Activated naive CD8-positive, alpha-beta T cell treated with anti-CD3 and anti-CD28 coated beads, Interleukin-2, amount 50 U/mL, for 24 hours (primary cell): Measurements from ENCODE around the gene ACP3.
"Not testable (repeated sequence)": the region's sequence is repeated elsewhere in the genome, so short reads cannot be mapped to it uniquely, and the experiment has no call there.

ENCODE experiments used
- ATAC-seq: fragments of 150-1000 bp; cut with Tn5 transposase; one replicate; pipeline ENCODE4 v1.10.0; 2021
- DNase-seq: peaks from one replicate; pipeline ENCODE4 v3.0.0; 2021
- H3K27ac Mint-ChIP-seq: one replicate; pipeline ENCODE4 v1.8.0; 2021; ENCODE audit warnings: mild to moderate bottlenecking, mixed read lengths
- H3K27me3 Mint-ChIP-seq: one replicate; pipeline ENCODE4 v1.8.0; 2021; ENCODE audit warnings: mixed read lengths
- H3K36me3 Mint-ChIP-seq: one replicate; pipeline ENCODE4 v1.8.0; 2021; ENCODE audit warnings: low read depth, mixed read lengths
- H3K4me1 Mint-ChIP-seq: one replicate; pipeline ENCODE4 v1.8.0; 2021; ENCODE audit warnings: mixed read lengths
- H3K4me3 Mint-ChIP-seq: one replicate; pipeline ENCODE4 v1.8.0; 2021; ENCODE audit warnings: mild to moderate bottlenecking, moderate library complexity, mixed read lengths
- H3K9me3 Mint-ChIP-seq: one replicate; pipeline ENCODE4 v1.8.0; 2021; ENCODE audit warnings: mixed read lengths

Gene ACP3

DNA sequence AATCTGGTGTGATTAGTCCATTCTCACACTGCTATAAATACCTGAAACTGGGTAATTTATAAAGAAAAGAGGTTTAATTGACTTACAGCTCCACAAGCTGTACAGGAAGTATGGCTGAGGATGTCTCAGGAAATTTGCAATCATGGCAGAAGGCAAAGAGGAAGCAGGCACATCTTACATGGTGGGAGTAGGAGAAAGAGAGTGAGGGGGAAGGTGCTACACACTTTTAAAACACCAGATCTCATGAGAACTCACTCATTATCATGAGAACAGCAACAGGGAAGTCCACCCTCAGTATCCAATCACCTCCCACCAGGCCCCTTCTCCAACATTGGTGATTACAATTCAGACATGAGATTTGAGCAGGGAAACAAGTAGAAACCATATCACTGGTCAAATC, 24.0 kb upstream of the ACP3 start:
- Mint-ChIP-seq H3K4me3 (no peak overlapping the region), H3K27ac (no peak overlapping the region), H3K27me3 (peaks cover under 1% of the 10 kb centered on the region), H3K36me3 (no peaks in the 10 kb centered on the region), H3K9me3 (peaks cover 10% of the 10 kb centered on the region), H3K4me1 (no peaks in the 10 kb centered on the region)
- ATAC-seq: no peak
- no peak for DNase-seq

- Mint-ChIP-seq H3K4me3 (no peak overlapping the region), H3K36me3 (no peaks in the 10 kb centered on the region), H3K27ac (no peak overlapping the region), H3K4me1 (no peaks in the 10 kb centered on the region), H3K27me3 (no peaks in the 10 kb centered on the region), H3K9me3 (peaks cover 10% of the 10 kb centered on the region)
- ATAC-seq: no peak
- DNase-seq: no peak
Observed at GRCh38 chr3:132294906-132295305, 22.3 kb upstream of the ACP3 start.

GRCh38 chr3:132303336-132304201, 13.6 kb upstream of the ACP3 start:
- DNase-seq, ATAC-seq, H3K4me1 Mint-ChIP-seq, H3K9me3 Mint-ChIP-seq, H3K4me3 Mint-ChIP-seq, H3K27ac Mint-ChIP-seq, H3K36me3 Mint-ChIP-seq, H3K27me3 Mint-ChIP-seq: not testable (repeated sequence)

GRCh38 chr3:132304351-132304750, 12.9 kb upstream of the ACP3 start:
- not testable (repeated sequence) for H3K9me3 Mint-ChIP-seq, H3K27me3 Mint-ChIP-seq, H3K36me3 Mint-ChIP-seq, H3K27ac Mint-ChIP-seq, H3K4me3 Mint-ChIP-seq, ATAC-seq, H3K4me1 Mint-ChIP-seq, DNase-seq

GRCh38 chr3:132310057-132310456, 7.2 kb upstream of the ACP3 start:
- H3K4me3 Mint-ChIP-seq, DNase-seq, H3K9me3 Mint-ChIP-seq, ATAC-seq, H3K27me3 Mint-ChIP-seq, H3K27ac Mint-ChIP-seq, H3K4me1 Mint-ChIP-seq, H3K36me3 Mint-ChIP-seq: not testable (repeated sequence)

GRCh38 chr3:132311316-132311715, 5.9 kb upstream of the ACP3 start:
- no peaks in the 10 kb centered on the region for H3K27me3 Mint-ChIP-seq
- no peaks in the 10 kb centered on the region for H3K9me3 Mint-ChIP-seq
- H3K4me3 Mint-ChIP-seq: no peak overlapping the region
- DNase-seq: no peak
- H3K36me3 Mint-ChIP-seq: no peaks in the 10 kb centered on the region
- H3K4me1 Mint-ChIP-seq: no peaks in the 10 kb centered on the region
- H3K27ac Mint-ChIP-seq: no peak overlapping the region
- ATAC-seq: no peak

DNA sequence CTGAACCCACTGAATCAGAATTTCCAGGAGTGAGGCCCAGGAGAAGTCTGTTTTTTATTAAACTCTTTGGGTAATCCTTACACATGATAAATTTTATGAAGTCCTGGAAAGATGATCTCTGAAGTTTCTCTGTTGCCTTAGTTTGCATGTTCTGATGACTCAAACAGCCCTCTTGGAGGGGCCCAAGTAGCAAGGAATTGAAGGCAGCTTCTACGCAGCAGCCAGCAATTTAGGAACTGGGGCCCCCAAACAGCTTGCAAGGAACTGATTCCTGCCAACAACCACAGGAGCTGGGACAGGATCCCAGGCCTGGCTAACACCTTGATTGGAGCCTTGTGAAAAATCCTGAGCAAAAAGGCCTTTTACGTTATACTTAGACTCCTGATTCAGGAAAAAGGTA, 5.4 kb upstream of the ACP3 start:
- Mint-ChIP-seq H3K4me3 (no peak overlapping the region), H3K27ac (no peak overlapping the region), H3K9me3 (no peaks in the 10 kb centered on the region), H3K36me3 (no peaks in the 10 kb centered on the region), H3K4me1 (no peaks in the 10 kb centered on the region), H3K27me3 (no peaks in the 10 kb centered on the region)
- ATAC-seq (no peak), DNase-seq (no peak)

DNA sequence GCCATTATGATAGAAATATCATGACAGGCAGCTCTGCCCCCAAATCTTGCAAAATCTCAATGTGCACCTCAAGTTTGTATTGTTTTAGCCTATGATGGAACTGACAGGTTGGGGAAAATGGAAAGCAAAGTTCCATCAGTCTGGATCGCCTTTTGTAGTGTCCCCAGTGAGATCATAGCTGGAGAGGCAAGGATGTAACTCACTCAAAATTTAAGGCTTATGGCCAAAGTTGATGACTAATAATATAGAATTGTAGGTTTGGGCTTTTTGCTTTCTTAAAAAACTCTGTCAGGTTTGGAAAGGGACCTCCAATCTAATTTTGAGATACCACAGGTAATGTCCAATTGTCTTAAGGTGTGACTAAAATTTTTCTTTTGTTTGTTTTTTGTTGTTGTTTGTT, 1.4 kb upstream of the ACP3 start:
- DNase-seq (no peak), ATAC-seq (no peak)
- Mint-ChIP-seq H3K4me1 (peaks cover 2% of the 10 kb centered on the region), H3K27me3 (peaks cover 11% of the 10 kb centered on the region), H3K27ac (no peak overlapping the region), H3K9me3 (no peaks in the 10 kb centered on the region), H3K36me3 (no peaks in the 10 kb centered on the region), H3K4me3 (no peak overlapping the region)

GRCh38 chr3:132318451-132318850, 1.2 kb downstream of the ACP3 start:
- Mint-ChIP-seq H3K4me3 (no peak overlapping the region), H3K9me3 (no peaks in the 10 kb centered on the region), H3K36me3 (no peaks in the 10 kb centered on the region), H3K27me3 (peaks cover 17% of the 10 kb centered on the region), H3K4me1 (peaks cover 2% of the 10 kb centered on the region), H3K27ac (no peak overlapping the region)
- no peak for DNase-seq
- no peak for ATAC-seq

DNA sequence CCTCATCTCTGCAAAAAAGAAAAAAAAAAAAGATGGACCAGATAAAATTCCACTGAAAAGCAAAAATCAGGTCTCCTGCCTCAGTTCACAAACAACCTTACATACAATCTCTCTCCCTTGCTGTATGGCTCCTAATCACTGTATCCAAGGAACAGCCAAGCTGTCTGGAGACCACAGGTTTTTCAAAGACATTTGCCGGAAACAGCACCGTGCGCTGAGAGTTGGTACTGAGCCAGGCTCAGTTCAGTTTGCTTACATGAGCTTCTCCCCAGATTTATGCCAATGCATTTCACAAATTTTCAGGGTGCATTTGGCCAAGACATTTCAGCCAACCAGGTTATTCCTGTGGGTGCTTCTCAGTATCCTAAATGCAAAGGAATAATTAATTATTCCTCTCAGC, 4.1 kb downstream of the ACP3 start:
- peaks cover 2% of the 10 kb centered on the region for H3K4me1 Mint-ChIP-seq
- H3K36me3 Mint-ChIP-seq: no peaks in the 10 kb centered on the region
- no peak for DNase-seq
- peaks cover 17% of the 10 kb centered on the region for H3K27me3 Mint-ChIP-seq
- H3K27ac Mint-ChIP-seq: no peak overlapping the region
- no peaks in the 10 kb centered on the region for H3K9me3 Mint-ChIP-seq
- ATAC-seq: no peak
- H3K4me3 Mint-ChIP-seq: no peak overlapping the region

DNA sequence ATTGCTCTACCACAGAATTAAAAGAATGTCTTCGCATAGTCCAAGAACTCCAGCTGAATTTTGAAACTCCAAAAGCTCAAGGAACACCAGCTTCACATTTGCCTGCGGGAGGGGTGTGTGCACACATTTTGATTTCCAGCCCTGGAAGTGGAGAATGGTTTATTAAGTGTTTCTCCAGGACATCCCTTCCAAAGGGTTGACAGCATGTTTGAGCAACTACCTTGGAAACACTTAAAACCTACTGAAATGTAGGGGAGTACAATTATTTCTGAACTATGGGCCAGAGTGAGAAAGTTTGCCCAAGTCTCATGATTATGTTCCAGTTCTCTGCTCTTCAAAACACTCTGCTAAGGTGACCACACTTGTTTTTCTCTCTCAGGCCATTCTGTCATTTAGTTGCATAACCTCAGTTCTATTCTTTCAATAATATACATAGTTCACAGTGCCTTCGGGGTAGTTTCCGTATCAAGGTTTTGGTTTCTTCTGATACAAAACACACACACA, 7.9 kb downstream of the ACP3 start:
- DNase-seq (no peak), ATAC-seq (no peak)
- H3K27me3 Mint-ChIP-seq: peaks cover 8% of the 10 kb centered on the region
- no peak overlapping the region for H3K4me3 Mint-ChIP-seq
- no peak overlapping the region for H3K27ac Mint-ChIP-seq
- no peaks in the 10 kb centered on the region for H3K9me3 Mint-ChIP-seq
- H3K36me3 Mint-ChIP-seq: no peaks in the 10 kb centered on the region
- no peaks in the 10 kb centered on the region for H3K4me1 Mint-ChIP-seq

DNA sequence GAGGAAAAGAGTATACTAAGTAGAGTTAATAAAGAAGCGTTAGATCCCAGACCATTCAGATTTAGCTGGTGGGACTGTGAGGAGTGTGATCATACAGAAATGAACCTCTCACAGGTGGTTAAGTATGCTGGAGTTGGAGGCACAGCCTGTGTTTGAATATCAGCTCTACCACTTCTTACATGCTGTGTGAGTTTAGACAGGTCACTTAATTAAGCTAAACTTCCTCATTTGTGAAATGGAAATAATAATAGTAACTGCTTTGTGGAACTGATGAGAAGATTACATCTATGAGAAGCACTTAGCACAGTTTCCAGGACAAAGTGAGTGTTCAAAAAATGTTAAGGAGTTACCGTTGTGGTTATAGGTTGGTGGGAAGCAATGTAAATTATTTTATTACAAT, 8.4 kb downstream of the ACP3 start:
- Mint-ChIP-seq H3K9me3 (no peaks in the 10 kb centered on the region), H3K4me3 (no peak overlapping the region), H3K4me1 (no peaks in the 10 kb centered on the region), H3K27me3 (peaks cover 5% of the 10 kb centered on the region), H3K36me3 (no peaks in the 10 kb centered on the region), H3K27ac (no peak overlapping the region)
- no peak for DNase-seq
- ATAC-seq: no peak

DNA sequence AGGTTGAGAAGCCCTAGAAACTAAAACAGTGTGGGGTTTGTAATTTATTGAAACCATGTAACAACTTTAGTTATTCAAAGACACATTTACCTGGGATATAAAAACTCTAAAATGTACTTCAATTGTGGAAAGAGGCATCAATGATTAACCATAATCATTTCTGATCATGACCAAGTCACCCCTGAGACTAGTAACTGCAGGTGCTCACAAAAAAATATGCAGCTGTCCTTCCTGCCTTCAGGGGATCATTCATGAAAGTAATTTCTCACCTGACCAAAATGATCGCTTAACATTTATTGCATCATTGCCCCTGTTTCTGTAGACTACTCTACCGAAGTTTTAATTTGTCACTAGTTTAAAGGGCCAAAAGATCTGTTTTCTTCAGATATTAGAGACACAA, 9.0 kb downstream of the ACP3 start:
- Mint-ChIP-seq H3K9me3 (no peaks in the 10 kb centered on the region), H3K36me3 (no peaks in the 10 kb centered on the region), H3K4me3 (no peak overlapping the region), H3K4me1 (no peaks in the 10 kb centered on the region), H3K27ac (no peak overlapping the region), H3K27me3 (peaks cover 2% of the 10 kb centered on the region)
- DNase-seq (no peak), ATAC-seq (no peak)

DNA sequence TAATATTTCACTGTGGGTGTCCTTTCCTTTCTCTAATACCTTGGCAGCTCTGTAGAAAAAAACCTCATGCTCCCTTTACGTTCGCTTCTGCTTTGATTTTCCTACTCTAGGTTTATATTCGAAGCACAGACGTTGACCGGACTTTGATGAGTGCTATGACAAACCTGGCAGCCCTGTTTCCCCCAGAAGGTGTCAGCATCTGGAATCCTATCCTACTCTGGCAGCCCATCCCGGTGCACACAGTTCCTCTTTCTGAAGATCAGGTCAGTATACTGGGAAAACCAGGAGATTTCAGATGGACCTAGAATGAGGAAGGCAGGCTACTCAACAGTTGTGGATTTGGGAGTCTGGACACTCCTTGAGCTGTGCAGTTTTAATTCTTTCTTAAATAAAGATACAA, 14.9 kb downstream of the ACP3 start:
- H3K27ac Mint-ChIP-seq: no peak overlapping the region
- ATAC-seq (no peak), DNase-seq (no peak)
- no peaks in the 10 kb centered on the region for H3K9me3 Mint-ChIP-seq
- peaks cover 2% of the 10 kb centered on the region for H3K27me3 Mint-ChIP-seq
- no peaks in the 10 kb centered on the region for H3K36me3 Mint-ChIP-seq
- H3K4me3 Mint-ChIP-seq: no peak overlapping the region
- H3K4me1 Mint-ChIP-seq: no peaks in the 10 kb centered on the region

GRCh38 chr3:132332508-132332907, 15.3 kb downstream of the ACP3 start:
- no peak overlapping the region for H3K4me3 Mint-ChIP-seq

More at GRCh38 chr3:132332508-132332907, 15.3 kb downstream of the ACP3 start:
- H3K27ac Mint-ChIP-seq: no peak overlapping the region
- H3K4me1 Mint-ChIP-seq: no peaks in the 10 kb centered on the region
- H3K9me3 Mint-ChIP-seq: no peaks in the 10 kb centered on the region
- H3K36me3 Mint-ChIP-seq: no peaks in the 10 kb centered on the region
- H3K27me3 Mint-ChIP-seq: peaks cover 2% of the 10 kb centered on the region
- no peak for ATAC-seq
- no peak for DNase-seq
